ENCODE measurements around the gene RAB27B.

RAB27B gene

DNA sequence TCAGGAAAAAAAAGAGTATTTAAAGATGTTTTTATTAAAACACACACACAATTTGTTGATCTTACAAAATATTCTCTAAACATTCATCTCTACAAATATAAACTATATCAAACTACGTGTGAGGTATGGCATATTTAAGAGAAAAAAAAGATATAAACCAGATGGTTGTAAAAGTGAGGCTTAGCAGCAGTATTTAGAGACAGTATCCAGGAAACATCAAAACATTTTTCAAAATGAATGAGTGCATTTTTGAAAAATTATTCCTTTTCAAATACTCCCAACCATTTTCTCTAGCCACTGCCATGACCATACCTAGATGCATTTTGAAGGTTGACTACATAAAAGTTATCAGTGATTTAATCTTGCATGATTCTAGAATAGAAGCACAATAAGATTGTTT, 38.2 kb upstream of the RAB27B start:
- no peak for TF ChIP-seq CTCF (conservative IDR thresholded peaks at IDR 0.05; ENCODE audit: low read length)
- H3K4me3 ChIP-seq (ENCODE audit: low read length): no peak overlapping the region
- DNase-seq (ENCODE audit: low read depth): no peak

GRCh38 chr18:54791657-54792056, 36.6 kb upstream of the RAB27B start:
- no peak for TF ChIP-seq CTCF (conservative IDR thresholded peaks at IDR 0.05; ENCODE audit: low read length)
- H3K4me3 ChIP-seq (ENCODE audit: low read length): no peak overlapping the region

DNA sequence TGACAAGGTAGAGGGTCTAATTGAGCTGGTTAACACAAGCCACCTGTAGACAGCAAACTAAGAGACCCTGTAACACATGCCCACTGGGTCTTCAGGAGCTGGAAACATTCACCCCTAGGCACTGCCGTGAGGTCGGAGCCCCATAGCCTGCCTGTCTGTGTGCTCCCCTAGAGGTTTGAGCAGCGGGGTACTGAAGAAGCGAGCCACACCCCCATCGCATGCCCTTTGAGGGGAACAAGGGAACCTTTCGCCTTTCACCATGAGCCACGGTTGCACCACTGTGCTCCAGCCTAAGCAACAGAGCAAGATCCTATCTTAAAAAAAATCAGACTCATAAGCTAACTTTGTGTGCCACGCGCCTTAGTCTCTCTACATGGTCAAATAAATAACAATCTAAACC, 36.2 kb upstream of the RAB27B start:
- DNase-seq (ENCODE audit: low read depth): no peak
- TF ChIP-seq CTCF (conservative IDR thresholded peaks at IDR 0.05; ENCODE audit: low read length): no peak
- no peak overlapping the region for H3K4me3 ChIP-seq (ENCODE audit: low read length)

More at GRCh38 chr18:54791657-54792056, 36.6 kb upstream of the RAB27B start:
- no peak for DNase-seq (ENCODE audit: low read depth)

- no peak for DNase-seq (ENCODE audit: low read depth)
- no peak for TF ChIP-seq CTCF (conservative IDR thresholded peaks at IDR 0.05; ENCODE audit: low read length)
- H3K4me3 ChIP-seq (ENCODE audit: low read length): no peak overlapping the region
Measured at GRCh38 chr18:54794823-54795222, 33.5 kb upstream of the RAB27B start.

- DNase-seq (ENCODE audit: low read depth): no peak
- TF ChIP-seq CTCF (conservative IDR thresholded peaks at IDR 0.05; ENCODE audit: low read length): no peak
- H3K4me3 ChIP-seq (ENCODE audit: low read length): no peak overlapping the region
Measured at GRCh38 chr18:54798186-54798585, 30.1 kb upstream of the RAB27B start.

- TF ChIP-seq CTCF (conservative IDR thresholded peaks at IDR 0.05; ENCODE audit: low read length): no peak
- DNase-seq (ENCODE audit: low read depth): no peak
- H3K4me3 ChIP-seq (ENCODE audit: low read length): no peak overlapping the region
Measured at GRCh38 chr18:54801374-54801773, 26.9 kb upstream of the RAB27B start.

- no peak for DNase-seq (ENCODE audit: low read depth)
- no peak for TF ChIP-seq CTCF (conservative IDR thresholded peaks at IDR 0.05; ENCODE audit: low read length)
- H3K4me3 ChIP-seq (ENCODE audit: low read length): no peak overlapping the region
Measured at GRCh38 chr18:54802178-54802577, 26.1 kb upstream of the RAB27B start.
